ENCODE data around the gene ROBO1.

ROBO1 gene

GRCh38 chr3:79436387-79436786, 331.4 kb downstream of the ROBO1 start:
- DNase-seq, result no peak

GRCh38 chr3:79427081-79427480, 340.7 kb downstream of the ROBO1 start:
- DNase-seq, result no peak

- no peak for DNase-seq
Measured at GRCh38 chr3:79424811-79425210, 343.0 kb downstream of the ROBO1 start.

- no peak for DNase-seq
Measured at GRCh38 chr3:79423417-79423816, 344.4 kb downstream of the ROBO1 start.

GRCh38 chr3:79421273-79421672, 346.5 kb downstream of the ROBO1 start:
- no peak for DNase-seq

GRCh38 chr3:79418855-79419621, 348.8 kb downstream of the ROBO1 start:
- DNase-seq, result no peak

GRCh38 chr3:79415356-79415755, 352.4 kb downstream of the ROBO1 start:
- no peak for DNase-seq

GRCh38 chr3:79414806-79415205, 353.0 kb downstream of the ROBO1 start:
- DNase-seq, result no peak

GRCh38 chr3:79414035-79414434, 353.8 kb downstream of the ROBO1 start:
- DNase-seq, result no peak

GRCh38 chr3:79412537-79412936, 355.3 kb downstream of the ROBO1 start:
- DNase-seq, result no peak

- no peak for DNase-seq
Measured at GRCh38 chr3:79410617-79411016, 357.2 kb downstream of the ROBO1 start.

- no peak for DNase-seq
Measured at GRCh38 chr3:79410136-79410535, 357.7 kb downstream of the ROBO1 start.

- DNase-seq, result peak; percentile 1
Measured at GRCh38 chr3:79406175-79406574, 361.6 kb downstream of the ROBO1 start.

- no peak for DNase-seq
Measured at GRCh38 chr3:79405183-79405582, 362.6 kb downstream of the ROBO1 start.

GRCh38 chr3:79396595-79396994, 371.2 kb downstream of the ROBO1 start:
- DNase-seq, result no peak

GRCh38 chr3:79392479-79392878, 375.3 kb downstream of the ROBO1 start:
- DNase-seq, result no peak

- no peak for DNase-seq
Measured at GRCh38 chr3:79390352-79390751, 377.4 kb downstream of the ROBO1 start.

GRCh38 chr3:79385211-79385610, 382.6 kb downstream of the ROBO1 start:
- no peak for DNase-seq

GRCh38 chr3:79383402-79384012, 384.3 kb downstream of the ROBO1 start:
- no peak for DNase-seq

- DNase-seq, result no peak
Measured at GRCh38 chr3:79380581-79380980, 387.2 kb downstream of the ROBO1 start.

- DNase-seq, result no peak
Measured at GRCh38 chr3:79378064-79378463, 389.7 kb downstream of the ROBO1 start.

- no peak for DNase-seq
Measured at GRCh38 chr3:79369306-79369705, 398.5 kb downstream of the ROBO1 start.

- no peak for DNase-seq
Measured at GRCh38 chr3:79368403-79368802, 399.4 kb downstream of the ROBO1 start.

GRCh38 chr3:79367803-79368202, 400.0 kb downstream of the ROBO1 start:
- no peak for DNase-seq

GRCh38 chr3:79367066-79367465, 400.7 kb downstream of the ROBO1 start:
- DNase-seq, result no peak

Data from hematopoietic multipotent progenitor cell treated with erythropoietin and hydrocortisone succinate and interleukin-3 and kit ligand, for 6 days (in vitro differentiated cells).